ENCODE results near the gene LYST.
A peak's percentile ranks its signal among the peaks of the same experiment; 100 is the strongest.
"Not testable (repeated sequence)": the region's sequence is repeated elsewhere in the genome, so short reads cannot be mapped to it uniquely, and the experiment has no call there.

Gene LYST

GRCh38 chr1:235632506-235633401 is 234.0 kb downstream of the LYST start:
- DNase-seq (ENCODE audit: low spot score): peak; percentile 60

- no peak for DNase-seq (ENCODE audit: low spot score)
These were observed 234.9 kb downstream of the LYST start for GRCh38 chr1:235631816-235632215.

- no peak for DNase-seq (ENCODE audit: low spot score)
These were observed 238.2 kb downstream of the LYST start for GRCh38 chr1:235628316-235629005.

GRCh38 chr1:235625831-235626230 is 240.9 kb downstream of the LYST start:
- DNase-seq (ENCODE audit: low spot score): no peak

GRCh38 chr1:235625340-235625739 is 241.4 kb downstream of the LYST start:
- DNase-seq (ENCODE audit: low spot score): no peak

- no peak for DNase-seq (ENCODE audit: low spot score)
These were observed 241.9 kb downstream of the LYST start for GRCh38 chr1:235624721-235625333.

GRCh38 chr1:235622936-235623779 is 243.5 kb downstream of the LYST start:
- DNase-seq (ENCODE audit: low spot score): no peak

- DNase-seq (ENCODE audit: low spot score): not testable (repeated sequence)
These were observed 247.6 kb downstream of the LYST start for GRCh38 chr1:235619149-235619548.

- no peak for DNase-seq (ENCODE audit: low spot score)
These were observed 248.9 kb downstream of the LYST start for GRCh38 chr1:235617808-235618207.

- no peak for DNase-seq (ENCODE audit: low spot score)
These were observed 249.6 kb downstream of the LYST start for GRCh38 chr1:235617140-235617539.

GRCh38 chr1:235614442-235614954 is 252.2 kb downstream of the LYST start:
- DNase-seq (ENCODE audit: low spot score): no peak

- no peak for DNase-seq (ENCODE audit: low spot score)
These were observed 253.1 kb downstream of the LYST start for GRCh38 chr1:235613602-235614001.

- no peak for DNase-seq (ENCODE audit: low spot score)
These were observed 253.9 kb downstream of the LYST start for GRCh38 chr1:235612761-235613160.

Measured in kidney capillary endothelial cell (primary cell).